ENCODE results near the gene ITCH. TPM values are rescaled to one million over a fixed set of nuclear protein-coding genes. Genes with fewer than 3 reads are reported as not detected.

ITCH gene
- total RNA-seq, 1 experiment from 2014 or later = 44.4 TPM

GRCh38 chr20:34528921-34529297 lies 165.8 kb downstream of the ITCH start:
- DNase-seq (ENCODE audit: low read depth, low spot score) = peak; percentile 46
- in situ Hi-C loops (cut with HindIII; ENCODE audit: low pct_unique_long_range_greater_than_20kb, low sequenced_read_pairs) = no loop called here

DNA sequence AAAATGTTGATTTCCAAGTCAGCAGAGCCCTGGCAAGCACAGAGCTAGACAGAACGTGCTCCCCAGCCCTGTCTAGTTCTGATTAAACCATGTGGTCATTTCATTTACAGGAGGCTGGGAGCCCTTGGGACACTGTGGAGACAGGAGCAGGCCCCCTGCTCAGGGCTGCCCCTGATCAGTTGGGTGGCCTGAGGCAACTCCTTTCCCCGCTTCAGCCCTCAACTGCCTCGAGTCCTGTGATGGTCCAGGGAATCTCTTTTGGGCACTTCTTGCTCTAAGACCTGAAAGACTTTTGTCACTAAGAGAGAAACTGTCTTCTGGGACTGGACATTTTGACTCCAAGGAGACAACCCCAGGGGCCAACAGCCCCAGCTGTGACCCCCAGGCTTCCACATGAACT lies 166.7 kb downstream of the ITCH start:
- in situ Hi-C loops (cut with HindIII; ENCODE audit: low pct_unique_long_range_greater_than_20kb, low sequenced_read_pairs) = no loop called here
- no peak for DNase-seq (ENCODE audit: low read depth, low spot score)

GRCh38 chr20:34530342-34530741 lies 167.3 kb downstream of the ITCH start:
- no peak for DNase-seq (ENCODE audit: low read depth, low spot score)
- in situ Hi-C loops (cut with HindIII; ENCODE audit: low pct_unique_long_range_greater_than_20kb, low sequenced_read_pairs) = no loop called here

DNA sequence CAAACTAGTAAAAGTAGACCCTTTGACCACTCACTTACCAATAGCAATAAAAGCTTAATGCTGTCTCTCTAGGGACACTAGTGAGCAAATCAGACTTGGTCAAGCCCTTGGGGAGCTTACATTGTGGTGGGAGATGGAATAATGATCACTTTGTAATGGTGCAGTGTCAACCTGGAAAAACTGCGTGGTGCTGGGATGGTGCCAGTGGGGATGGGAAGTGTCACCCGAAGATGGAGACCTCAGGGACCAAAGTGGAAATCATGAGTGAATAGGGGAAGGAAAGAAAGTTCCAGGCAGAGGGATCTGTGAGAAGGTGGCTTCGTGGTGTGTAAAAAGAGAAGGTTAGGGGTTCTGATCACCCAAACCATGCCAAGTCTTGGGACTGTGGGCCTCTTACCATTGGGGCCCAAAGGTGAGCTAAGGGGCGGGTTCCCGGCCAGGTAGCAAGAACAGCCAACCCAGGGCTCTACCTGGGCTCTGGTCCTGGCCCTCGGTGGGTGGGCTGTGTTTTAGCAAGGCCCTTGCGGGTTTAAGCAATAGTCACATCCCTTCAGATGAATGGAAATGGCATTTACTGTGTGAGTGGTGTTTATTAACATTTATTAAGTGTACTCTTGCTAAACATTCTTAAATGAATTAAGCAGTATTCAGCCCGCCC lies 168.7 kb downstream of the ITCH start:
- in situ Hi-C loops (cut with HindIII; ENCODE audit: low pct_unique_long_range_greater_than_20kb, low sequenced_read_pairs) = no loop called here
- no peak for DNase-seq (ENCODE audit: low read depth, low spot score)

DNA sequence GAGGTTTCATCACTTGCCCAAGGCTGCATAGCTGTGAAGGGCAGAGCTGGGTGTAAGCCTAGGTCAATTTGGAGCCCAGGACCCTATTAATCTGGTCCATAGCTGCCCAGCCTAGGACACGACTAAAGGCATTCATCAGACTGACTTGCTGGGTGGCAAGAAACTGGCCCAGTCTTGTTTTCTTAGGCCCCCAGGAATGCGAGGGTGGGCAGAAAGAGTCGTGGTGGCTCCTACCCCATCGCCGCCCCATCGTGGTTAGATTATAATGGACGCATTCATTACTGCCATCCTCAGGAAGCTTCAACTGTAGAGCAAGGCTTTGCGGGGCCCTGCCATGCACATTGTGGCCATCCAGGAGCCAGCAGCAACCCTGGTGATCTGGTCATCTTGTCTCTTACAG lies 169.2 kb downstream of the ITCH start:
- DNase-seq (ENCODE audit: low read depth, low spot score) = no peak
- in situ Hi-C loops (cut with HindIII; ENCODE audit: low pct_unique_long_range_greater_than_20kb, low sequenced_read_pairs) = no loop called here

- no peak for DNase-seq (ENCODE audit: low read depth, low spot score)
- in situ Hi-C loops (cut with HindIII; ENCODE audit: low pct_unique_long_range_greater_than_20kb, low sequenced_read_pairs) = no loop called here
Observed at GRCh38 chr20:34532756-34533155, 169.7 kb downstream of the ITCH start.

GRCh38 chr20:34534391-34535165 lies 171.5 kb downstream of the ITCH start:
- DNase-seq (ENCODE audit: low read depth, low spot score) = no peak
- in situ Hi-C loops (cut with HindIII; ENCODE audit: low pct_unique_long_range_greater_than_20kb, low sequenced_read_pairs) = no loop called here

- DNase-seq (ENCODE audit: low read depth, low spot score) = no peak
- in situ Hi-C loops (cut with HindIII; ENCODE audit: low pct_unique_long_range_greater_than_20kb, low sequenced_read_pairs) = no loop called here
Observed at GRCh38 chr20:34535301-34535840, 172.3 kb downstream of the ITCH start.

GRCh38 chr20:34535857-34536256 lies 172.8 kb downstream of the ITCH start:
- in situ Hi-C loops (cut with HindIII; ENCODE audit: low pct_unique_long_range_greater_than_20kb, low sequenced_read_pairs) = no loop called here
- DNase-seq (ENCODE audit: low read depth, low spot score) = no peak

GRCh38 chr20:34536798-34537394 lies 173.8 kb downstream of the ITCH start:
- in situ Hi-C loops (cut with HindIII; ENCODE audit: low pct_unique_long_range_greater_than_20kb, low sequenced_read_pairs) = no loop called here
- peak; percentile 78 for DNase-seq (ENCODE audit: low read depth, low spot score)

DNA sequence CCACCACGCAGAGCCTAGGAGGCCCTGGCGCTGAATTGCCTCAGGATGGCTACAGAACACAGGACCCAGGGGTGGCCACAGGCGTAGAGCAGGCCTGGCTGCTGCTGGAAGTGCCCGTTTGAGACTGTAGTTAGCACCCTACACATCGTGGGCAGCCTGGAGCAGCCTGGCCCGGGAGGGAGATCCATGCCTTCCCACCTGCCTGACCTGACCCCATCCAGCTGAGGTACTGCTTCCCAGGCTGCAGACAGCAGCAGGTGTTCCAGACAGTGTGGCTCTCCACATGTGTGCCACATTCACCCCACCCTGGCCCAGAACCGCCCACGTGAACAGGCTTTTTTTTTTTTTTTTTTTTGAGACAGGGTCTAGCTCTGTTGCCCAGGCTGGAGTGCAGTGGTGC lies 174.6 kb downstream of the ITCH start:
- no peak for DNase-seq (ENCODE audit: low read depth, low spot score)
- in situ Hi-C loops (cut with HindIII; ENCODE audit: low pct_unique_long_range_greater_than_20kb, low sequenced_read_pairs) = no loop called here

DNA sequence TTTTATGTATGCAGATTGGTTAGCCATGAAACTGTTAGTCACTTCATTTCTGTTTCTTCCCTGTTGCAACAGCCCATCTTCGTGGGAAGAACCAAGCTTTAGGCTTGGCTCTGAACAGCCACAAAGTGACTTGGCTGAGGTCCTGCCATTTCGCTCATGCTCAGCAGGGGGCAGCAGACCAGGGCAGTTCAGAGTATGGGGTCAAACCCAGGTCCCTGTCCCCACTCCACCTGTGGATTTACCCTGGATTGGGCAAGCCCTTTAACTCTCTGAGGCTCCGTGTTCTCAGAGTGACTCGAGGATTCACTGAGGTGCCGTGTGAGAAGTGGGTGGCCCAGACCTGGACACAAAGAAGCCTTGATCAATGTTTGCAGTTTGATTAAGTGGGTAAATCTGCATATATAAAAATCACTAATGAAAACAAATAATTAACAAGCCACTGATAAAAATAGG lies 175.6 kb downstream of the ITCH start:
- DNase-seq (ENCODE audit: low read depth, low spot score) = peak; percentile 69
- in situ Hi-C loops (cut with HindIII; ENCODE audit: low pct_unique_long_range_greater_than_20kb, low sequenced_read_pairs) = no loop called here

GRCh38 chr20:34539756-34540155 lies 176.7 kb downstream of the ITCH start:
- no peak for DNase-seq (ENCODE audit: low read depth, low spot score)
- in situ Hi-C loops (cut with HindIII; ENCODE audit: low pct_unique_long_range_greater_than_20kb, low sequenced_read_pairs) = no loop called here

DNA sequence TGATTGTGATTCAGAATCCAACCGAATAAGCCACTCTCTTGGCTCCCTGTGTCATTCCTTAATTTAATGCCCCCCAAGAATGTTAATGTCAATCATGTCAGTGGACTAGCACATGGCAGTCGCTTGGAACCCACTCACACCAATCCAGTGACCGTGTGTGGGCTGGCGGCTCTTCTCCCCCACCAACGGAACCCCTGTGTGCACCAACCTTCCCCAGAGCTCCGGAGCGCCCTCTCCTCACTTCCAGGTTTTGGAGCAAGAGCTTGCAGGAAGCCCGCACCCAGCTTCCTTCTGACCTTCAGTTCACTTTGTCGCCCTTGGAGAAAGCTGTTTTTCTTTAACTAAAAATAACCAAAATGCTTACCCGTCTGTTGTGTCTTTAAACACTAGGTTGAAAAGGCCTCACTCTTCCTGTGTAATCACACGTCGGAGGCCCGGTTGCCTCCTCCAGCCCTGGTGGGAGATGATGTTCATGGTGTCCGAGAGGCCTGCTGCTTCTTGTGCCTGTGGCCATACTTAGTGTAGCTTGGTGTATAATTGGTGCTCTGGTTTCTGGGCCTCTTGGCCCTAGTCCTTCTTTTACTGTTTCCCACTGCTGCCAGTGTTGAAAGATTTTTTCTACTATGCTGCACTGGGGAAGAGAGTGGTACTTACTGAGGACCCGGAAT lies 177.7 kb downstream of the ITCH start:
- in situ Hi-C loops (cut with HindIII; ENCODE audit: low pct_unique_long_range_greater_than_20kb, low sequenced_read_pairs) = no loop called here

DNA sequence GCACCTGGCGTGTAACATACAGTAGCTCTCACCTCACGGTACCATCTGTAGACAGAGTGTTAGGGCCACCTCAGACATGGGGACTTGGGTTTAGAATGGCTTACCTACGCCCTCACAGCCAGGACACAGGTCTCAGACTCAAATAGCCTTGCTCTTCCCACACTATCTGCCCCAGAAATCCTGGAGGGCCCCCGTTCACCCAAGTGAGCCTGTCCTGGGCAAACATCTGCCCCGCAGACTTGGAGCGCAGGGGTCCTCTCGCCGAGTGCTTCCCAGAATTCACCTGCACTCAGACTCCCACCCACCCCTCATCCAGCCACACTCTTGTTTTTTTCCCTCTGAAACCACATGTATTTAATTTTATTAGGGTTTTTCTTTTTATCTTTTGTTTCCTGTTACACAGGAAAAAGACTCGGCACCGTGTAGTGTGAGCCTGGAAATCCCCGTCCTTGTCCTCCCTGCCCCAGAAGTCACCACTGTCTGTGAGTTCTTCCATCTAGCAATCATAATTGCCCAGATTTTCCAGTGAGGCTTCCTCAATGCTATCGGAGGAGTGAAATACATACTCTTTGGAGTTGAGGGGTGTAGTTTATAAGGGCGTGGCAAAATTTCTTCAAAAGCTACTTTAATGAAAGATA lies 178.3 kb downstream of the ITCH start:
- in situ Hi-C loops (cut with HindIII; ENCODE audit: low pct_unique_long_range_greater_than_20kb, low sequenced_read_pairs) = no loop called here

More for the DNA sequence above, 177.7 kb downstream of the ITCH start:
- DNase-seq (ENCODE audit: low read depth, low spot score) = no peak

DNA sequence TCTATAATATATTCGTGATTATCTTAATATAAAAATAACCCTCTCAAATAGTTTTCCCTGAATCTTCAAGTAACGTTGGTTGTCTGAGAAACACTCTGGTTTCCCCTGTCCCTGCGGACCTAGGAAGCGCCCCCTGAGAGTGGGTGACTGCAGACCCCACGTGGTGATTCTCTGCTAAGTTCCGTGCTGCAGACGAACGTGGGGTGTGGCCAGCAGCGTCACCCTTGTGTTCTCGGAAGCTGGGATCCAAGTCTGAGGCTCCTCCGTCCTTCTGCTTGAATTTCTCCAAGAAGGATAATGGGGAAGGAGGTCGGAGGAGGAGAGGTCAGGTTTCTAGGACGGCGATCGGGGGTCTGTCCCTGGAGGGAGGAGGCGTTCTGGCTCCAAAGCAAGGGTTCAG lies 178.8 kb downstream of the ITCH start:
- in situ Hi-C loops (cut with HindIII; ENCODE audit: low pct_unique_long_range_greater_than_20kb, low sequenced_read_pairs) = no loop called here
- DNase-seq (ENCODE audit: low read depth, low spot score) = no peak

More for the DNA sequence above, 178.3 kb downstream of the ITCH start:
- DNase-seq (ENCODE audit: low read depth, low spot score) = no peak

GRCh38 chr20:34542439-34542838 lies 179.4 kb downstream of the ITCH start:
- DNase-seq (ENCODE audit: low read depth, low spot score) = no peak
- in situ Hi-C loops (cut with HindIII; ENCODE audit: low pct_unique_long_range_greater_than_20kb, low sequenced_read_pairs) = no loop called here
